Frontal cortex (tissue), 4 donors: ENCODE measurements around the gene OTOP1. TPM values are rescaled to one million over a fixed set of nuclear protein-coding genes. Genes with fewer than 3 reads are reported as not detected.
"Not testable (repeated sequence)": the region's sequence is repeated elsewhere in the genome, so short reads cannot be mapped to it uniquely, and the experiment has no call there.

ENCODE experiments used
- DNase-seq, 2 donors: peaks; one replicate each; pipeline ENCODE4 v3.0.0; 2012; ENCODE audit warnings: low spot score in 2 of 2
- FAIRE-seq: peaks from 2 replicates; lab custom pipeline; 2012; peaks lifted over from hg19 to GRCh38; lab: Jason Lieb, UNC
- total RNA-seq: library from RNA; depleted of rRNA; stranded (reverse); fragments of >200 nt; gene quantifications from one replicate; pipeline ENCODE4 v1.2.3, GENCODE V29; 2014
- donor health status: control.
- donor health status: control.
- donor health status: control.

OTOP1 gene
- total RNA-seq, 1 donor from 2014 or later = not detected

DNA sequence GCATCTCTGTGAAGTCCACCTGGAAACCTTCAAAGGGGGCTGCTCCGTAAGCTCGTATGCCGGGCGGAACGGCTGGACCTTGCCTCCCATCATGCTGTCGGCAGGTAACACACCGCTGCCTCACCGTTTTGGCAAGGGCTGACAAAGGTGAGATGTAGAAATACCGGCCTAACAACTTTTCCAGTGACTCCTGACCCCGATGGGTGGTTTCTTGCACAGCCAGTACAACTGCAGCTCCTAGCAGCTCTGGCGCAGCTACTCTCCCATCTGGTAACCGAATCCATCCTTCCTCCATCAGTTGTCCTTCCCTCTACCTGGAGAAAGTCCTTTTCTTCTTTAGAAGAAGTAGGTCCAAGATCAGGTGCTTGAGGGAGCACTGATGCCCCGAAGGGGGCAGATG lies 59.7 kb downstream of the OTOP1 start:
- DNase-seq, FAIRE-seq: not testable (repeated sequence)

DNA sequence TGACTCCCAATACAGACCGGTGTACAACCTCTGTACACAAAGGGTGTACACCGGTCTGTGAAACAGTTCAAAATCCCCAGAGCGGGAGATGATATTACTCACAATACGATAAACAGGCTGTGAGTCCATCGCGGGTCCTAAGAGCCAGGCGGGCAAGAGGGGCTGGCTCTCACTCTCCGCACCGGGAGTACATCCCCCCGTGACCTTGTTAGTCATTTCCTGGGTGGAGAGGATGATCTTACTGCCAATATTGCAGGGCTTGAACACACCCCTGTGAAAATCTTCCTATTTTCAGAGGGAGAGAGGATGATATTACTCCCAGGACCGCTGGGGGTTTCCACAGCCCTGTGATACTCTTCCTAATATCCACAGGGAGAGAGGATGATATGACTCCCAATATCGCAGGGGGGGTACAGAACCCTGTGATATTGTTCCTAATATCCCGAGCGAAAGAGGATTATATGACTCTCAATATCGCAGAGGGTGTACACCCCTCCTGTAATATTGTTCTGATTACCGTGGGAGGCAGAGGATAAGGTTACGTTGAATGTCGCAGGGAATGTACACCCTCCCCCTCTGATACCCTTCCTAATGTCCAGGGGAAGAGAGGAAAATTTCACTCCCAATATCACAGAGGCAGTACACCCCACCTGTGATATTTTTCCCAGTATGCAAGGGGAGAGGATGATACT lies 60.9 kb downstream of the OTOP1 start:
- DNase-seq, FAIRE-seq: not testable (repeated sequence)

- DNase-seq = not testable (repeated sequence)
- FAIRE-seq = peak; percentile 52
Measured at GRCh38 chr4:4164532-4165173, 62.1 kb downstream of the OTOP1 start.

DNA sequence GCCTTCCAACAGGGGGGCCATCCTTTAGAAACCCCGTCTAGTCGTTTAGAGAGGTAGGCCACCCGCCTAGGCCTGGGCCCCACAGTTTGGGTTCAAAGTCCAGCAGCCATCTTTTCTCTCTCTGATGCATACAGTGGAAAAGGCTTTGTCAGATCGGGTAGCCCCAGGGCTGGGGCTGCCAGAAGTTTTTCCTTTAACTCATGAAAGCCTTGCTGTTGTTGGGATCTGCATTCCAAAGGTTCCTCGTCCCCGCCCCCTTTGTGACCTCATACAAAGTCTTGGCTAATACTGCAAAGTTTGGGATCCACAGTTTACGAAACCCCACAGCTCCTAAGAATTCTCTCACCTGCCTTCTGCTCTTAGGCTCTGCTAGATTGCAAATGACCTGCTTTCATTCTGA lies 64.5 kb downstream of the OTOP1 start:
- not testable (repeated sequence) for DNase-seq, FAIRE-seq

GRCh38 chr4:4160956-4161665 lies 65.6 kb downstream of the OTOP1 start:
- not testable (repeated sequence) for DNase-seq, FAIRE-seq

DNA sequence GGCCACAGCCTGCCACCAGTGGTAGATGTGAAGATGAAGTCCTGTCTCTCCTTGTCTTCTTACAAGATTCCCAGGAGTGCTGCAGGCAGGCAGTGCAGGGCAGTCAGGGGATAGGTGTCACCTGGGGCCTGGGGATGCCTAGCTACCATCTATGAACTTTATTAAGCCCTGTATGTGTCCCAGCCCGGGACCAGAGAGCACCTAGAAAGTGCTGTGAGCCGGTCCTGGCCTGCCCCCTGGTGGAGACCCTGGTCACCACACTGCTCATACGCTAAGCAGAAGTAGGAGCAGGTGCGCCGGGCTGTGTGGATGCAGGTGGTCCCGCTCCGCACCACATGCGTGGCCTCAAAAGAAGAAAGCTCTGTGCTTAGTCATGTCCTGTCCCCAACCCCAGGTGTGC lies 81.1 kb downstream of the OTOP1 start:
- FAIRE-seq, DNase-seq: not testable (repeated sequence)

DNA sequence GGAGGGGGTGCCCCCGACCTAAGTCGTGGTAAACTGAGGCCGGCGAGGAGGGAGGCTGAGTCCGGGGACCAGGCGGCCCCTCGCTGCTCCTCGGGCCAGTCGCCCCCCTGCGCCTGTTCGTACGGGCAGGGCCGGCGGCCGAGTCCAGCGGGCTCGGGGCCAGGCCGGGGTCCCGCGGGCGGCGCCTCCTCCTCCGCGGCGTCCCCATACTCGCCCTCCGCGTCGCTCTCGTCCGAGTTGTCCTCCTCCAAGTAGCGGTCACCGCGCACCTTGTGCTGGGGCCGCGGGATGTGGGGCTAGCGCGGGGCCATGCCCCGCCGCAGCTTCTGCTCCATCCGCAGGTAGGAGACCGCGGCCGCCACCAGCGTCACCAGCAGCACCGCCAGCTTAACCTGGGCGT lies 83.4 kb downstream of the OTOP1 start:
- DNase-seq, FAIRE-seq: not testable (repeated sequence)

- not testable (repeated sequence) for FAIRE-seq, DNase-seq
Measured at GRCh38 chr4:4142679-4143078, 84.0 kb downstream of the OTOP1 start.

GRCh38 chr4:4141186-4141585 lies 85.5 kb downstream of the OTOP1 start:
- DNase-seq, FAIRE-seq: not testable (repeated sequence)

Other genes starting within 250 kb of the OTOP1 start
- gene TMEM128, start 21.3 kb upstream of the OTOP1 start, total RNA-seq = 46.5 TPM
- gene LYAR, start 63.2 kb upstream of the OTOP1 start, total RNA-seq = 7.7 TPM
- 8.6 TPM for gene ZBTB49, start 63.3 kb upstream of the OTOP1 start, total RNA-seq
- 302 TPM for gene NSG1, start 160.2 kb upstream of the OTOP1 start, total RNA-seq